ENCODE data around the gene TMEM121B.

The TMEM121B gene

DNA sequence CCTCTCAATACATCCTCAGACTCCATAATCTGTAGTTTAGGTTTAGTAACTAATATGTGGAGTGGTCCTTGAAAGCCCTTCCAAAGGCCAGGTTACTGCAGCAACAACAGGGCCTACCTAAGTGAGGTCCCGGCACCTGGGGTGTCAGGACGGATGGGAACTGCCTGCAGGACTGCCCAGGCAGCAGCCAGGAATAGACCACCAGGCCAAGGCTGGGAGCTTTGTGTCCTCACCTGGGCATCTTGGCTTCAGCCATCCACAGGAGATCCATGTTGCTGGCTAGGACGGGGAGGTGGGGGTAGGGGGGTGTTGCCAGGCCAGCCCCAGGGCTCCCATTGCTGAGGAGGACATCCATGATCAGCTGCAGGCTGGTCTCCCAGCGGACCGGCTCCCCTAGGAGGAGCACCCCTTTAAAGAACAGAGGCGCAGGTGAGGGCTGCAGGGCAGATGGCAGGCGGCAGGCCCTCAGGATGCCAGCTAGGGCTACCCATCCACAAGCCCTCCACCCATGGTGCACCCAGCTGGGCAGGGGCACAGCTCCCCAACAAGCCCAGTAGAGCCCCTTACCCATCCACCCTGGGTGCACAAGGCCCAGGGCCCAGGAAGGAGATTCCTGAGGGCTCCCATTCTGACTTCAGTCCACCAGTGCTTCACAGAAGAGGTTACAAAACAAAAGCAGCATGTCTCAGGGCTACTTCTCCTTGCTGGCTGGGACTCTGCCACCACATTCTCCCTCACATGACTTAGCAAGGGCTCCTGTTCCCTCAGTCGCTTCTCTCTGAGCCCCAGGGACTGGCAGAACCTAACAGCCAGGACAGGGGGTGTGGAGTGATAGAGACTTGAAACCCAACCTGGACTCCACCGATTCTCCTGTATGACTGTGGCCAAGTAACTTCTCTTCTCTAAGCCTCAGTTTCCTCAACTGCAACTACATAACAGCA, 19.9 kb upstream of the TMEM121B start:
- DNase-seq: peak in 2 of 42 donors; percentile 0 to 9
- intact Hi-C loops (cut with DNase I): no loop called here

DNA sequence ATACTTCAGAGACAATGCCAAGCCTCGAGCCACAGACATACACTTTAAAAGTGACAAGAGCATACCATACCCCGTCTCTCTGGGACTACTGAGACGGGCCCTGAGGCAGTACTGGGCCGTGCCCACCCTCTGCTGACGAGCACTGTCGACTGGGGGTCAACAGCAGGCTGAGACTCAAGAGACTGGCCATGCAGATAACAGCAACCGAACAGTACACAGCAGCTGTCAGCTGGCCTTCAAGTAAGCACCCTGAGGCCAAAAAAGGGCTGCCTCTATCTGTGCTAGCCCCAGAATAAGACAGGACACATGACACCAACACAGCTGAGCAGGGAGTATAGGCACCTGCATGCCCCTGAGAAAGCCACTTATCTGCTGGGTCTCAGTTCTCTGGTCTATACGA, 18.9 kb upstream of the TMEM121B start:
- no peak for DNase-seq
- intact Hi-C loops (cut with DNase I): no loop called here

DNA sequence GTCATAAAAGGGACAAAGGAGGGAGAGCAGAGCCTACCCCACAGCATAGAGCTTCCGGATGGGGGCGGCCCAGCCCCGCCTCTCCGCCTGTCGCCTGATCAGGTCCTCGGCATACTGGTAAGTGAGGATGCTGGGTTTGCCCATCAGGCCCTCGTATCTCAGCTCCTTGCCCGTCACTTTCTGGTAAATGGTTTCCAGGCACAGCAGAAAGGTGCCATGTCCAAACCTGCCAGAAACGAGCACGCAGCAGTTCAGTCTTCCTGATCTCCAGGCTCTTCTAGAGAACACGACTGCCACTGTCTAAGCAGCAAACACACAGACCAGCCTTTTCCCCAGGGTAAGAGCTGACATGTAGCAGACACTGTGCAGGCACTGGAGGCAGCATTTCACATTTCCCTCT, 17.4 kb upstream of the TMEM121B start:
- intact Hi-C loops (cut with DNase I): no loop called here
- peak in 9 of 42 donors; percentile 31 to 65 (median 53) for DNase-seq

DNA sequence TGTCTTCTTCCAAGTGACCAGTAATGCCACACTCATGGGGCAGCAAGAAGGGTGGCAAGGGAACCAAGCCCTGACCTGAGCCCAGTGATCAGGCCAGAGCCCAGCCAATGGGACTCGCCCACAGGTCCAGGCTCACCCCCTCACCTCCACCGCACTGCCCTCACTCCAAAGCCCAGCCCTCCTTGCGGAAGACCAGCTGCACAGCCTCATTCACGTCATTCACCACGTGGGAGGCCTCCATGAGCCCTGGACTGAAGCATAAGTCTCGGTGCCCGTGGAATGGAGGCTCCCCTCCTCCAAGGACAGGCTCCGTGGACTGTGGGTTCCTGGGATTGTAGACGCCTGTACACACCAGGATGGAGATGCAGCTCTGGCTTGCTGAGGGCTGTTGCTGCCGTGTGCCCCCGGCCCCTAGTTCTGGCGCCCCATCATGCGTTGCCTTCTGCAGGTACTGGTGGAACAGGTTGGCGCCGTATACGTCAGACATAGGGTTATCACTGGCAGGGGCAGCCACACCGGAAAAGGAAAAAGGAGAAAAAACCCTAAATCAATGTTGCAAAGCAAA, 16.8 kb upstream of the TMEM121B start:
- intact Hi-C loops (cut with DNase I): no loop called here
- peak in 1 of 42 donors; percentile 33 for DNase-seq

DNA sequence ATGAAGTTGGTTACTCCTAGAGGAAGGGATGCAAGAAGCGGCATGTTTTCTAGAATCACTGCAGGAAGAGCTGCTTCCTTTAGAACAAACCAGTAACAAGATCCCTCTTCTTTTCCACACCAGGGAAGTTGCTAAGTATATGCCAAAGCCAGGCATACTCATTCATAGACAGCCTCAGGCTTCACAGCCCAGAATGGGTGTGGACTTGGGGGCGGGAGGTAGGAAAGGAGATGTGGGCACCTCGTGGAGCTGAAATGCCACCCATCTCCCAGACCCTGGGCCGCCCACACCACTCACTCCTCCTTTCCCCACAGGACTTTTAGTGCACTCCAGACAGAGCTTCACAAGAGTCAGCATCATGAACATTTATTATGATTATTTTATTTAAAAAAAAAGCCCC, 16.0 kb upstream of the TMEM121B start:
- peak in 2 of 42 donors; percentile 18 to 21 for DNase-seq
- intact Hi-C loops (cut with DNase I): no loop called here

DNA sequence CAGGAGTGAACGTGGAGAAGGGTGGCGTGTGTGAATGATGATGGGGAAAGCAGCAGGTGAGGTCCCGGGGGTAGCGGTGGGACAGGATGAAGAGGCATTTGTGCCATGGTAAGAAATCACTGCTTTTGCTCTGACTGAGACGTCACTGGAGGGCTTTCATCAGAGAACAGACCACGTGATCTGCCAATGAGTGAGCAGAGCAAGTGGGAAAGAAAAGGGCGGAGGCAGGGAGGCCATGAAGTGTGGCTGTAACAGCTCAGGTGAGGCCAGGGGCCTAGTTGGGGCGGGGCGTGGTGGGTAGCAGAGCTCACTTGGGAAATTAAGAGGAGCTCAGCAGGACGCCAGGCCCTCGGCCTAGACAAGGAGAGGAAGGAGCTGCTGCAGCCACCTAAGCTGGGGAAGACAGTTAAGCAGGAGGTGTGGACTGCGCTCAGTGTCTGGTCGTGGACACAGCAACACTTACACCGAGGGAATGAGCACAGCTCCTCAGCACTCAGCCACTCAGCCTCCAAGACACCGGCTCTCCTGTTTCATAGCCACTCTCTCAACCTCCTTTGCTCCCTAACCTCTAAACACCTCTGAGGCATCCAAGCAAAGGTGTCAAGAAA, 14.1 kb upstream of the TMEM121B start:
- intact Hi-C loops (cut with DNase I): no loop called here

DNA sequence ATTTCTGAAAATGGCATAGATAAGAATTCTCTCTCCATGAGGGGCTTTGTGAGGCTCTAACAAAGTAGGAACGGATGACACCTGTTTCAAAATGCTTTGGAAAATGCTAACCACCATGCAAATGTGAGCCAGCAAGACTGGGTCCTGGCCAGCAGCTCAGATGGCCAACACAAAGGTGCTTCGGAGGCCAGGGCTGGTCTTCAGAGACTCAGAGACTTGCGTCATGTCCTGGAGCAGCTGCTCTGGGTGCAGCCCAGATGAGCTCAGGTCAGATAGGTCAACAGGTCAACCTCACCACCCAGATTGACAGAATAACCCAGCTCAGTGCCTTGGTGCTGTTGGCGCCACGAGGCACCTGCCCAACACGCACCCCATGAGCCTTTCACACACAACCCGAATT, 12.0 kb upstream of the TMEM121B start:
- DNase-seq: no peak
- intact Hi-C loops (cut with DNase I): no loop called here

More for the DNA sequence above, 14.1 kb upstream of the TMEM121B start:
- DNase-seq: peak in 3 of 42 donors; percentile 8 to 29 (median 23)

DNA sequence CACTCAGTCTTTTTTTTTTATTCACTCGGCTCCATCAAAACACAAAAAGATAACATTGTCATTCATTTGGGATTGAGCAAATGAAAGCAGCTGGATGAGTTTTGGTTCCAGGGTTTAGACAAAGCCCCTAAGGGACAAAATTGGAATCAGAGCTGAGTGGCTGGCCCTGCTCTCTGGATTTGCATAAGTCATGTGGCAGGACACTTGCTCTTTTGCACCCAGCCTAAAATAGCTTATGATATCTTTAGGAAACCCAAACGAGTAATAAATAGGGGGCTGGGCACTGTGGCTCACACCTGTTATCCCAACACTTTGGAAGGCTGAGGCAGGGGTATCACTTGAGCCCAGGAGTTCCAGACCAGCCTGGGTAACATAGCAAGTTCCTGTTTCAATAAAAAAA, 11.0 kb upstream of the TMEM121B start:
- peak in 1 of 42 donors; percentile 12 for DNase-seq
- intact Hi-C loops (cut with DNase I): no loop called here

DNA sequence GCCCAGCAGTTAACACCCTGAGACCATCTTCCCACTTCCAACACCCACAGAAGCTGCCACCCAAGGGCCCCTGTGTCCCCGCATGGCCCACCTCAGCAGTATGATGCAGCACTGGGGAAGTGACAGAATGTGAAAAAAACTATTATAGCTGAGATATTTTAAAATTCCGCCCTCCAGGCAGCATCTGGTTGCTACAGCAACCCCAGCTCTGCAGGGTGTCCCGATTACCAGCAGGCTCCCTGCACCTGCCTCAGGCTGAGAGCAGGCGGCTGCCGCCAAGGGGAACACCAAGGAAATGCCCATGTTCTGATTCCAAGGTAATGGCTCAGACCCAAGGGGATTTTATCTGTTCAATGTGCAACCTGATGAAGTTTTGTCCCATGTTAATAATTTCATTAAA, 10.5 kb upstream of the TMEM121B start:
- intact Hi-C loops (cut with DNase I): no loop called here
- peak in 41 of 42 donors; percentile 45 to 93 (median 77) for DNase-seq

DNA sequence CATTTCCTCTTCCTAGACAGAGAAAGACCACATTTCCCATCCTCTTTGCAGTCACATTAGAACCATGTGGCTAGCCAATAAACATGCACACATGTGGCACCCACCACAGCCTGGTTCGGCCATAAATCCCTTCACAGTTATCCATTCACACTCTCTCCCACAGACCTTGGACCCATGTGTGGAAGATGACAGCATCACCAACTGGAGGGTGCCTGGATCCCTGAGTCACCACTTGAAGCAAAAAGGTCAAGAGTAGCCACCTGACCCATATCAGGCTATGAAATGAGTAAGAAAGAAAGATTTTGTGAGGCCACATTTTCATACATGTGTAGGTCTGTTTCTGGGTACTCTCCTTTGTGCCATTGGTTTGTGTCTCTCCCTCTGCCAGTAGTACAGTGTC, 9.0 kb upstream of the TMEM121B start:
- intact Hi-C loops (cut with DNase I): no loop called here
- DNase-seq: peak in 1 of 42 donors; percentile 6

DNA sequence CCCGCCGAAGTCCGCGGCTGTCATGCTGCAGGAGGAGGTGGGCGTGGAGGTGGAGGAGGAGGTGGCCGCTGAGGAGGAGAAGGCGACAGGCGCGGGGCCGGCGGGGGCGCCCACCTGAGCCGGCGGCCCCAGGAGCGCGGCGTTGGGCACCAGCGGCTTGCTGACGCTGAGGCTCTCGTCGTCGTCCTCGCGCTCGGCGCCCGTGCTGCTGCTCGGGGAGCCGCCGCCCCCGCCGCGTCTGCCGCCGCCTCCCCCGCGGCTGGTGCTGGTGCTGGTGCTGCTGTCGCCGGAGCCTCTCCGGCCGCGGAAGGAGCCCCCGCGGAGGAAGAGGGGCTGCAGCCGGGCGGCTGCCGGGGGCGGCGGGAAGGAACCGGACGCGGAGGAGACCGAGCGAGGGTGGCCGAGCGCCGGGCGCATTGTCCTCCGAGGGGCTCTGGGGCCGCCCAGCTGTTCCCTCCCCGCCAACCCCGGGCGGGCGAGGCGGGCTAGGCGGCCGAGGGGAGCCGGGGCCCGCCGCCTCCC, 388 bp downstream of the TMEM121B start:
- peak in 7 of 42 donors; percentile 30 to 60 (median 56) for DNase-seq
- intact Hi-C loops (cut with DNase I): no loop called here

DNA sequence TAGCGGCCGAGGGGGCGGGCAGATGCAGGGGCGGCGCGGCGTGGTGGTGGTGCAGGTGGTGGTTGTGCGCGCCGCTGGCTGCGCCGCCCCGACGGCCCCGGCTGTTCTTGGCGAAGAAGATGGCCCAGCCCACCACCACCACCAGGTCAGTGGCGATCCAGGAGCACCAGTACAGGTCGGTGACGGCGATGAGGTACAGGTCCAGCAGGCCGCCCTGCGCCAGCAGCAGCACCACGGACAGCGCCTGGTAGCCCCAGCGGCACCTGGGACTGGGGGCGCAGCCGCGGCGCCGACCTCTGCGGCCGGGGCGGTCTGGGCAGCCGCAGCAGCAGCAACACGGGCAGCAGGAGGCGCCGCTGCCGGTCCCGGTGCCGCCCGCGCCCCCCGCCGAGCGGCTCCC, 879 bp downstream of the TMEM121B start:
- peak in 4 of 42 donors; percentile 46 to 61 (median 50) for DNase-seq

DNA sequence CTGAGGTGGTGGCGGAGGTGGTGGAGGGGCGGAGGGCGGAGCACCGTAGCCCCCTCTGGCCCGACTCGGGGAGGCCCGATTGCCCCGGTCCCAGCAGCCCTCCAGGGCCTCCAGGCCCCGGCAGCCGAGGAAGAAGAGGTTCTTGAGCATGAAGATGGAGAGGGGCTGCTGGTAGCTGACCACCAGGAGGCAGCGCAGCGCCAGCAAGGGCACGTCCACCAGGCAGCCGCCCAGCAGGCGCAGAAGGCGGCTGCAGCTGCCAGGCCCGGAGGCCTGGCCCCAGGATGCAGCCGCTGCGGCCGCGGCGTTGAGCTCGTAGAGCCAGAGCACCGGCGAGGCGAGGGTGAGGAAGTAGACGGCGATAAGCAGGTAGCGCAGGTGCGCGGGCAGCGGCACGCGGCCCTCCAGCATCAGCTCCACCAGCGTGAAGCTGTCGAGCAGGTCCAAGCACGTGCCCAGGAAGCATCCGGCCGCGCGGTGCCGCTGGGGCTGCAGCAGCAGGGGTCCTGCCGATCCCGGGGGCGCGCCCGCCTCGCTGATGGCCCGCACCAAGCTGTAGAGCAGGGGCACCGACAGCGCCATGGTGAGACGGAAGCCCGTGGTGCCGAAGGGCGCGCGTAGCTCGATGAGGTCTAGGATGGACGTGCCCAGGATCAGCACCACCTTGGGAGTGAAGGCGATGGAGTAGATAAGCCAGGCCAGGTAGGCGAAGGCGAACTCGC, 1.5 kb downstream of the TMEM121B start:
- intact Hi-C loops (cut with DNase I): no loop called here

More for the DNA sequence above, 879 bp downstream of the TMEM121B start:
- intact Hi-C loops (cut with DNase I): no loop called here

DNA sequence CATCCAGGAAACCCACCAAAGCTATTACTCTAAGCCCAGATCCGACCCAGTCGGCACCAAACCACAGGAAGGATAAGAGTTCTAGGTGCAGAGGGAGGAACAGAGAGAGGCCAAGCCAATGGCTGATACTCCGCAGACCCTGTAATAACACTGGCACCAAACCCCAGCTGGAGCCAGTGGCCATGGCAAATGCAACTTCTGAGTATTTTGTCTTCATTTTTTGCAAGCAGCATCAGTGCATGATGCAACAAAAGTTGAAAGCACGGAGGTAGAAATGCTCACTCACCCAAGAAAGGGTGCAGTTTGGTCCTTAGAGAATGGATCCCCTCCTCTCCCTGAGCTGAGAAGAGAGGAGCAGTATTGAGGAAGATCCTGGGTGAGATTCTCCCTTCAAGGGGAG, 2.8 kb downstream of the TMEM121B start:
- no peak for DNase-seq
- intact Hi-C loops (cut with DNase I): no loop called here

More for the DNA sequence above, 1.5 kb downstream of the TMEM121B start:
- peak in 11 of 42 donors; percentile 24 to 70 (median 55) for DNase-seq

DNA sequence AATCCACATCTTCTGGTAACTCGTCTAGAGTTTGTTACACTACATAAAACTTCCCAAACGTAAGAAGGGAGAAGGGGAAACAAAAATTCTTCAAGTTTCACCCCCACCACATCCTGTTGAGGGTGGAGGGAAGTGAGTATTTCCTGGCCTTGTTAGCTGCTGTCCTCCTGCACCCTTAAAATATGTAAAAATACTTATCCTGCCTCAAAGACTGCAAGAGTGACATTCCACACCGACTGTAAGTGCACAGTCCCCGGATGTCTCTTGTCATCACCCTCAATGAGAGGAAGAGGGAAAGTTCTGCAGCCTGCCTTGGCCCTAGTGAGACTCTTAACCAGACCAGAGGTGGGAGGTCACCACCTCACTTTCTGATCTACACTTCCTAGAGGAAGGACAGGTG, 3.3 kb downstream of the TMEM121B start:
- intact Hi-C loops (cut with DNase I): no loop called here
- peak in 3 of 42 donors; percentile 41 to 52 (median 42) for DNase-seq

DNA sequence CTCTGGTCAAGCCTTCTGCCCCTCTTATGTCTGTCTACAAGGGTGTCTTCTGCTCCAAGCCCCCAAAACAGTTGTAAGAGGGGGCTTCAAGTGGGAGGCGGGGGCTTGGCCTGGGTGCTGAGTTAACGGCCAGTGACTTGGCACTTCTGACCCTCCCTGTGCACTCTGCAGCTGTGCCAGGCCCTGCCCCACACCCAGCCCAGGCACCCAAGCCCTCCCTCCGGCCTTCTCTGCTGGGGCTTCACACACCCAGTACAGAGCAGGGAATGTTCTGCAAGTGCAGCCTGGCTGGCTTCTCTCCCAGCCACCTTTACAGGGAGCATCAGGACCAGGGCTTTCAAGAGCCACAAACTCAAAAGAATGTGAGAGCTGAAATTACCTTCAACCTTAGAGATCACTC, 3.8 kb downstream of the TMEM121B start:
- peak in 2 of 42 donors; percentile 31 to 39 for DNase-seq
- intact Hi-C loops (cut with DNase I): no loop called here

DNA sequence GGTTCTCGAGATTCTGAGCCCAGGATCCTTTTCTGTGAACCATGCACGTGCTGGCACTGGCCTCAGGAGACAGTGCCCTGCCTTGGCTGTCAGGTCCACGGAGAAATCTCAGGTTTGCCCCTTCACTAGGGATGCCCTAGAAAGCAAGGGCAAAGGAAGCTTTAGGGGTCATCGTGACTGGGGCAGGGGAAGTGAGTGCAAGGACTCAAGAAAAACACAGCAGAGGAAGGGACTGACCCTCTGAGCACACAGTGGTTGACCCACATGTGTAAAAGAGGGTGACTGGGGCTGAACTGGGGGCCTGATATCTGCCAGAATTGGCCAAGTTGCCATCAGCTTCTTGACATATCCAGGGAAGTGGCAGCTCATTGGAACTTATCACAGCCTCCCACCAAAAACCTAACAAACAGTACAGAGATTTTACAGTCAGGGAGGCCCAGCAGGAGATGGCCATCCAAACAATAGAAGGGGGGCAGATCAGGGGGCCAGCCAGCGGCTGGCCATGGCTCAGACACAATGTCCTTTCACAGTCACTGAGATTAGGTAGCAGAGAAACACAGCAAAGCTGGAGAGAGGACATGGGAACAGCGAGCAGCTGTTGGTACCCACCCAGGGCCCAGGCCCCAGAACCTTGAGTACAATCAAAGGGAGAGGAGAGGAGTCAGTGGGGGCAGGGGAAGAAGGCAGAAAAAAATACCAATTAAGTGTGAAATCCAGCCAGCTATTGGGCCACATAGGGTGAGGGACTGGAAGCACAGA, 4.4 kb downstream of the TMEM121B start:
- DNase-seq: no peak
- intact Hi-C loops (cut with DNase I): no loop called here

DNA sequence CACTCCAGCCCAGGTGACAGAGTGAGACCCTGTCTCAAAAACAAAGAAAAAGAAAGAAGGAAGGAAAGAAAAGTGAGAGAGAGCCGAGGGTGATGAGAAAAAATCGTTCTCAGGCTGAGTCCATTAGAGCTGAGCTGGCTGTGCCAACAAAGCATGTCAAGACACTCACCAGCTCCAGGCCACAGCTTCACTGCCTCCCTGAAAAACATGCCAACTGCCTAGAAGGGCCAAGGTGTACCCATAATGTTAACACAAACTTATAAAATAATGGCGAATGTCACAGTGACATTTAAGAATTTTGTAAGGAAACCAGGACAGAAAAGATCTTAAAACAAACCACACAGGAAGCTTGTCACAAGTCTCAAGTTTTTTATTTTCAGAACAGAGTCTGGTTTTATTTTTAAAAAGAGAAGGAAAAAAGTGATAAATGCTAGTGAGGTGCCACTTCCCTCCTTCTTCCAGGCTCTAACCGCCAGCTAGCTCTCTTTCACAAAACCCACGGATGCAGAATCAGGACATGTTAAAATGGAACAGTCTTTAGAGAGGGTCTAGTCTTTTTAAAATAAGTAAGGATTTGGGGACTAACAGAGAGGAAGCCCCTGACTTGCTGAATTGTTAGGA, 5.1 kb downstream of the TMEM121B start:
- no peak for DNase-seq
- intact Hi-C loops (cut with DNase I): no loop called here

All from head of caudate nucleus (tissue), 42 donors.